Lower leg skin (tissue), 3 donors: ENCODE measurements around the gene FBXO15.

Source experiments
- CTCF ChIP-seq, 3 donors: fragments of 450-650 bp; IDR thresholded peaks; one replicate each; pipeline ENCODE4 v1.5.1; 2016; ENCODE audit warnings: antibody characterized with exemption in 3 of 3, mild to moderate bottlenecking in 3 of 3, moderate library complexity in 2 of 3
- POLR2A ChIP-seq, 2 donors: fragments of 450-650 bp; IDR thresholded peaks; one replicate each; pipeline ENCODE4 v1.6.1; 2016 to 2017; ENCODE audit warnings: antibody characterized with exemption in 2 of 2, mild to moderate bottlenecking in 1 of 2, moderate library complexity in 1 of 2

GRCh38 chr18:74110976-74111375 is 36.7 kb downstream of the FBXO15 start:
- TF ChIP-seq CTCF (IDR thresholded peaks at IDR 0.05) (no peak), POLR2A (IDR thresholded peaks at IDR 0.05) (no peak)
